Stomach smooth muscle (tissue), 2 donors: ENCODE measurements around the gene IRF2.
"Not testable (repeated sequence)": the region's sequence is repeated elsewhere in the genome, so short reads cannot be mapped to it uniquely, and the experiment has no call there.

ENCODE experiments used
- H3K27ac ChIP-seq: one replicate; pipeline ENCODE4 v1.7.0; 2013; ENCODE audit warnings: mild to moderate bottlenecking, low read length, inconsistent platforms
- H3K27me3 ChIP-seq, 2 donors: one replicate each; pipeline ENCODE4 v1.7.0; 2013; ENCODE audit warnings: low read length in 2 of 2; ENCODE audit not compliant: insufficient read depth in 2 of 2, control insufficient read depth in 1 of 2
- H3K36me3 ChIP-seq, 2 donors: one replicate each; pipeline ENCODE4 v1.7.0; 2013; ENCODE audit warnings: low read length in 2 of 2; ENCODE audit not compliant: control insufficient read depth in 2 of 2, insufficient read depth in 2 of 2
- H3K4me1 ChIP-seq: one replicate; pipeline ENCODE4 v1.7.0; 2013; ENCODE audit warnings: low read length; ENCODE audit not compliant: control insufficient read depth, insufficient read depth
- H3K4me3 ChIP-seq, 2 donors: one replicate each; pipeline ENCODE4 v1.7.0; 2013; ENCODE audit warnings: low read length in 2 of 2
- H3K9ac ChIP-seq, 2 donors: one replicate each; pipeline ENCODE4 v1.7.0; 2013; ENCODE audit warnings: low read length in 2 of 2, mild to moderate bottlenecking in 1 of 2
- H3K9me3 ChIP-seq, 2 donors: one replicate each; pipeline ENCODE4 v1.7.0; 2013; ENCODE audit warnings: low read length in 2 of 2; ENCODE audit not compliant: control insufficient read depth in 2 of 2
- donor health status: healthy.
- donor health status: Pancreatic carcinoma.

Gene IRF2

GRCh38 chr4:184344435-184344834, 129.9 kb downstream of the IRF2 start:
- Histone ChIP-seq H3K36me3 (no peaks in the 10 kb centered on the region), H3K9me3 (no peaks in the 10 kb centered on the region), H3K9ac (no peak overlapping the region), H3K27ac (no peak overlapping the region), H3K4me1 (peaks cover 34% of the 10 kb centered on the region), H3K27me3 (no peaks in the 10 kb centered on the region), H3K4me3 (no peak overlapping the region)

- Histone ChIP-seq H3K9me3 (no peaks in the 10 kb centered on the region), H3K4me3 (peak overlapping the region; percentile 94 to 97), H3K27me3 (no peaks in the 10 kb centered on the region), H3K9ac (peak overlapping the region; percentile 74 to 76), H3K36me3 (no peaks in the 10 kb centered on the region), H3K27ac (peak overlapping the region; percentile 64), H3K4me1 (peaks cover 29% of the 10 kb centered on the region)
Observed at GRCh38 chr4:184343502-184344177, 130.7 kb downstream of the IRF2 start.

- H3K36me3 ChIP-seq, H3K27ac ChIP-seq, H3K9ac ChIP-seq, H3K27me3 ChIP-seq, H3K9me3 ChIP-seq: not testable (repeated sequence)
- peaks cover 23% of the 10 kb centered on the region for H3K4me1 ChIP-seq
- H3K4me3 ChIP-seq = peak overlapping the region in 1 of 2 donors; percentile 97
Observed at GRCh38 chr4:184342857-184343237, 131.5 kb downstream of the IRF2 start.

GRCh38 chr4:184342167-184342856, 132.0 kb downstream of the IRF2 start:
- no peak overlapping the region for H3K27ac ChIP-seq
- no peak overlapping the region for H3K9ac ChIP-seq
- H3K4me3 ChIP-seq = no peak overlapping the region
- no peaks in the 10 kb centered on the region for H3K27me3 ChIP-seq
- H3K4me1 ChIP-seq = peaks cover 18% of the 10 kb centered on the region
- no peaks in the 10 kb centered on the region for H3K36me3 ChIP-seq
- no peaks in the 10 kb centered on the region for H3K9me3 ChIP-seq

- H3K4me3 ChIP-seq, H3K9ac ChIP-seq, H3K27ac ChIP-seq, H3K36me3 ChIP-seq, H3K4me1 ChIP-seq, H3K9me3 ChIP-seq, H3K27me3 ChIP-seq: not testable (repeated sequence)
Observed at GRCh38 chr4:184339398-184340193, 134.8 kb downstream of the IRF2 start.

- Histone ChIP-seq H3K4me1 (no peaks in the 10 kb centered on the region), H3K9me3 (no peaks in the 10 kb centered on the region), H3K9ac (no peak overlapping the region), H3K27me3 (no peaks in the 10 kb centered on the region), H3K4me3 (no peak overlapping the region), H3K36me3 (no peaks in the 10 kb centered on the region), H3K27ac (no peak overlapping the region)
Observed at GRCh38 chr4:184337907-184338306, 136.4 kb downstream of the IRF2 start.
